ENCODE results near the gene ANKRD39.

Gene ANKRD39

GRCh38 chr2:96832408-96832753 is 25.4 kb downstream of the ANKRD39 start:
- DNase-seq: no peak
- no peaks in the 10 kb centered on the region for H3K27me3 ChIP-seq
- H3K4me1 ChIP-seq: no peaks in the 10 kb centered on the region
- no peak for TF ChIP-seq CTCF (IDR thresholded peaks at IDR 0.05; ENCODE audit: low read depth, low read length)
- H3K4me3 ChIP-seq (ENCODE audit: low read depth, low read length): no peak overlapping the region
- peaks cover 3% of the 10 kb centered on the region; the same call in 1 of the 2 replicates for H3K36me3 ChIP-seq
- H3K9me3 ChIP-seq: no peaks in the 10 kb centered on the region

GRCh38 chr2:96831679-96832078 is 26.1 kb downstream of the ANKRD39 start:
- Histone ChIP-seq H3K27me3 (no peaks in the 10 kb centered on the region), H3K4me3 (ENCODE audit: low read depth, low read length) (no peak overlapping the region), H3K36me3 (peaks cover 3% of the 10 kb centered on the region; the same call in 1 of the 2 replicates)

GRCh38 chr2:96830044-96830562 is 27.7 kb downstream of the ANKRD39 start:
- no peak for DNase-seq
- H3K36me3 ChIP-seq: peaks cover 3% of the 10 kb centered on the region; the same call in 1 of the 2 replicates

More at GRCh38 chr2:96831679-96832078, 26.1 kb downstream of the ANKRD39 start:
- no peak for DNase-seq
- no peaks in the 10 kb centered on the region for H3K4me1 ChIP-seq
- no peaks in the 10 kb centered on the region for H3K9me3 ChIP-seq
- no peak for TF ChIP-seq CTCF (IDR thresholded peaks at IDR 0.05; ENCODE audit: low read depth, low read length)

GRCh38 chr2:96828874-96829273 is 28.9 kb downstream of the ANKRD39 start:
- TF ChIP-seq CTCF (IDR thresholded peaks at IDR 0.05; ENCODE audit: low read depth, low read length): no peak
- no peak for DNase-seq
- peaks cover 3% of the 10 kb centered on the region; the same call in 1 of the 2 replicates for H3K36me3 ChIP-seq

More at GRCh38 chr2:96830044-96830562, 27.7 kb downstream of the ANKRD39 start:
- Histone ChIP-seq H3K9me3 (no peaks in the 10 kb centered on the region), H3K4me1 (no peaks in the 10 kb centered on the region), H3K4me3 (ENCODE audit: low read depth, low read length) (no peak overlapping the region), H3K27me3 (no peaks in the 10 kb centered on the region)
- TF ChIP-seq CTCF (IDR thresholded peaks at IDR 0.05; ENCODE audit: low read depth, low read length): no peak

GRCh38 chr2:96828436-96828835 is 29.4 kb downstream of the ANKRD39 start:
- no peaks in the 10 kb centered on the region for H3K9me3 ChIP-seq
- no peak for DNase-seq
- no peaks in the 10 kb centered on the region for H3K27me3 ChIP-seq
- H3K4me3 ChIP-seq (ENCODE audit: low read depth, low read length): no peak overlapping the region
- H3K4me1 ChIP-seq: no peaks in the 10 kb centered on the region
- TF ChIP-seq CTCF (IDR thresholded peaks at IDR 0.05; ENCODE audit: low read depth, low read length): no peak
- peaks cover 3% of the 10 kb centered on the region; the same call in 1 of the 2 replicates for H3K36me3 ChIP-seq

More at GRCh38 chr2:96828874-96829273, 28.9 kb downstream of the ANKRD39 start:
- H3K27me3 ChIP-seq: no peaks in the 10 kb centered on the region
- no peaks in the 10 kb centered on the region for H3K4me1 ChIP-seq
- no peaks in the 10 kb centered on the region for H3K9me3 ChIP-seq
- no peak overlapping the region for H3K4me3 ChIP-seq (ENCODE audit: low read depth, low read length)

GRCh38 chr2:96826546-96827278 is 31.1 kb downstream of the ANKRD39 start:
- no peak overlapping the region for H3K4me3 ChIP-seq (ENCODE audit: low read depth, low read length)
- no peak for TF ChIP-seq CTCF (IDR thresholded peaks at IDR 0.05; ENCODE audit: low read depth, low read length)
- no peak for DNase-seq
- peaks cover 3% of the 10 kb centered on the region; the same call in 1 of the 2 replicates for H3K36me3 ChIP-seq
- no peaks in the 10 kb centered on the region for H3K27me3 ChIP-seq
- H3K4me1 ChIP-seq: no peaks in the 10 kb centered on the region
- H3K9me3 ChIP-seq: no peaks in the 10 kb centered on the region
